Upper lobe of left lung (tissue), 6 donors: ENCODE measurements around the gene KIR2DL3. TPM values are rescaled to one million over a fixed set of nuclear protein-coding genes. Genes with fewer than 3 reads are reported as not detected.
"Not testable (repeated sequence)": the region's sequence is repeated elsewhere in the genome, so short reads cannot be mapped to it uniquely, and the experiment has no call there.

Source experiments
- ATAC-seq, 2 donors: fragments of 200-7000 bp; cut with Tn5 transposase; one replicate each; pipeline ENCODE4 v1.9.1; 2022; ENCODE audit warnings: mild to moderate bottlenecking in 2 of 2, moderate library complexity in 2 of 2; ENCODE audit not compliant: low FRiP score in 2 of 2
- DNase-seq, 2 donors: peaks; one replicate each; pipeline ENCODE4 v3.0.0-alpha.2; 2019 to 2020
- H3K27ac ChIP-seq, 4 donors: fragments of 200-600 bp; sonication (generic); one replicate each; pipeline ENCODE4 v1.5.1; 2016 to 2019
- H3K27me3 ChIP-seq, 4 donors: fragments of 200-600 bp; sonication (generic); one replicate each; pipeline ENCODE4 v1.5.1; 2017 to 2019
- H3K36me3 ChIP-seq, 4 donors: fragments of 200-600 bp; sonication (generic); one replicate each; pipeline ENCODE4 v1.5.1; 2016 to 2019
- H3K4me1 ChIP-seq, 4 donors: fragments of 200-600 bp; sonication (generic); one replicate each; pipeline ENCODE4 v1.5.1; 2018 to 2019
- H3K4me3 ChIP-seq, 4 donors: fragments of 200-600 bp; sonication (generic); one replicate each; pipeline ENCODE4 v1.5.1; 2017 to 2019; ENCODE audit warnings: mild to moderate bottlenecking in 2 of 4, moderate library complexity in 1 of 4
- H3K9me3 ChIP-seq, 4 donors: fragments of 200-600 bp; sonication (generic); one replicate each; pipeline ENCODE4 v1.5.1; 2018 to 2019
- CTCF ChIP-seq, 6 experiments: fragments of 450-650 bp in 4 of 6; fragments of 200-600 bp in 2 of 6; sonication (generic) in 2 of 6; IDR thresholded peaks; one replicate each; pipeline ENCODE4 v1.5.1; 2016 to 2019; ENCODE audit warnings: antibody characterized with exemption in 6 of 6
- EP300 ChIP-seq, 4 donors: sonication (generic); formaldehyde crosslinking; IDR thresholded peaks; one replicate each; pipeline ENCODE4 v1.5.1; 2017; ENCODE audit warnings: antibody characterized with exemption in 4 of 4, control low read depth in 2 of 4
- POLR2A ChIP-seq, 4 donors: fragments of 450-650 bp; IDR thresholded peaks; one replicate each; pipeline ENCODE4 v1.5.1; 2016 to 2017; ENCODE audit warnings: antibody characterized with exemption in 4 of 4, mild to moderate bottlenecking in 2 of 4
- POLR2AphosphoS5 ChIP-seq, 2 donors: sonication (generic); formaldehyde crosslinking; IDR thresholded peaks; one replicate each; pipeline ENCODE4 v1.5.1; 2017; ENCODE audit warnings: antibody characterized with exemption in 2 of 2
- WGBS, 2 donors: methylation state at CpG; one replicate each; pipeline ENCODE4 v1.1.5; 2017 to 2018; 5-methylcytosine and 5-hydroxymethylcytosine counted together
- total RNA-seq, 6 donors: library from RNA; depleted of rRNA in 4 of 6; stranded (reverse); fragments of >200 nt in 4 of 6; gene quantifications; one replicate each; pipeline versions ENCODE4 v1.1.0 to v1.2.1, GENCODE V29; 2016 to 2021
- donor health status: DM: no; HTN: no; CAD: no; lungs with moderate emphysema.
- donor health status: DM: no; HTN: yes; CAD: no; lungs with severe emphysema.

The KIR2DL3 gene
- total RNA-seq = under 1 TPM in 4 of 6 donors, not detected in 2; 0.17 to 0.69 (median 0.31) TPM

GRCh38 chr19:54738306-54738705, at the start of gene KIR2DL3:
TSS of gene KIR2DL3 (plus strand) at chr19:54738513. CDS start at chr19:54738546, 33 bp downstream.
- not testable (repeated sequence) for ATAC-seq

GRCh38 chr19:54691582-54692297, 46.6 kb upstream of the KIR2DL3 start:
- Histone ChIP-seq H3K36me3 (no peaks in the 10 kb centered on the region), H3K27ac (no peak overlapping the region), H3K9me3 (no peaks in the 10 kb centered on the region), H3K27me3 (no peaks in the 10 kb centered on the region), H3K4me1 (peaks cover 0 to 5% (median 2%) of the 10 kb centered on the region in 4 donors), H3K4me3 (no peak overlapping the region)
- TF ChIP-seq POLR2AphosphoS5 (IDR thresholded peaks at IDR 0.05) = no peak
- TF ChIP-seq CTCF (IDR thresholded peaks at IDR 0.05) = no peak
- TF ChIP-seq EP300 (IDR thresholded peaks at IDR 0.05) = no peak
- TF ChIP-seq POLR2A (IDR thresholded peaks at IDR 0.05) = no peak
- WGBS, 2 donors = 58 to 68% methylated on average over 9 of the region's 9 CpGs
- no peak for ATAC-seq
- DNase-seq = no peak

More at GRCh38 chr19:54738306-54738705, at the start of gene KIR2DL3:
- DNase-seq = peak in 1 of 2 donors; percentile 32
- H3K27ac ChIP-seq, H3K27me3 ChIP-seq, H3K36me3 ChIP-seq, H3K4me1 ChIP-seq, H3K4me3 ChIP-seq, H3K9me3 ChIP-seq: not testable (repeated sequence)
- 93 to 95% methylated on average over 9 to 13 of the region's 16 CpGs for whole genome bisulfite sequencing, 2 donors

GRCh38 chr19:54692298-54692615, 46.1 kb upstream of the KIR2DL3 start:
- Histone ChIP-seq H3K4me3 (no peak overlapping the region), H3K4me1 (peaks cover 0 to 5% (median 2%) of the 10 kb centered on the region in 4 donors), H3K9me3 (no peaks in the 10 kb centered on the region), H3K27ac (no peak overlapping the region), H3K36me3 (no peaks in the 10 kb centered on the region), H3K27me3 (no peaks in the 10 kb centered on the region)
- ATAC-seq = no peak
- TF ChIP-seq EP300 (IDR thresholded peaks at IDR 0.05) (no peak), CTCF (IDR thresholded peaks at IDR 0.05) (no peak), POLR2AphosphoS5 (IDR thresholded peaks at IDR 0.05) (no peak), POLR2A (IDR thresholded peaks at IDR 0.05) (no peak)
- WGBS, 2 donors = 65 to 68% methylated on average over 4 of the region's 4 CpGs
- DNase-seq = no peak

GRCh38 chr19:54694648-54695047, 43.7 kb upstream of the KIR2DL3 start:
- H3K36me3 ChIP-seq = no peaks in the 10 kb centered on the region
- no peak for ATAC-seq
- 74 to 78% methylated on average over 5 of the region's 5 CpGs for WGBS, 2 donors
- no peak for DNase-seq
- H3K27me3 ChIP-seq = no peaks in the 10 kb centered on the region
- no peak for TF ChIP-seq POLR2AphosphoS5 (IDR thresholded peaks at IDR 0.05)
- no peak for TF ChIP-seq POLR2A (IDR thresholded peaks at IDR 0.05)
- no peak for TF ChIP-seq EP300 (IDR thresholded peaks at IDR 0.05)
- no peak for TF ChIP-seq CTCF (IDR thresholded peaks at IDR 0.05)
- H3K9me3 ChIP-seq = no peaks in the 10 kb centered on the region
- no peak overlapping the region for H3K27ac ChIP-seq
- peaks cover 0 to 5% (median 2%) of the 10 kb centered on the region in 4 donors for H3K4me1 ChIP-seq
- no peak overlapping the region for H3K4me3 ChIP-seq

- ATAC-seq = peak in 1 of 2 donors; percentile 16
- peaks cover 0 to 5% (median 2%) of the 10 kb centered on the region in 4 donors for H3K4me1 ChIP-seq
- H3K27ac ChIP-seq = no peak overlapping the region
- no peaks in the 10 kb centered on the region for H3K9me3 ChIP-seq
- no peak overlapping the region for H3K4me3 ChIP-seq
- TF ChIP-seq POLR2AphosphoS5 (IDR thresholded peaks at IDR 0.05) = no peak
- no peak for TF ChIP-seq EP300 (IDR thresholded peaks at IDR 0.05)
- TF ChIP-seq CTCF (IDR thresholded peaks at IDR 0.05) = no peak
- TF ChIP-seq POLR2A (IDR thresholded peaks at IDR 0.05) = no peak
- H3K36me3 ChIP-seq = no peaks in the 10 kb centered on the region
- no peaks in the 10 kb centered on the region for H3K27me3 ChIP-seq
- DNase-seq = no peak
- 57% methylated on average over 8 of the region's 8 CpGs; no CpG with 5 or more reads in 1 of the 2 donors for WGBS, 2 donors
Measured at GRCh38 chr19:54696117-54696548, 42.2 kb upstream of the KIR2DL3 start.
